WI38 (cell line): ENCODE data around the gene MCM6.

ENCODE experiments used
- H3K4me3 ChIP-seq: 2 replicates; pipeline ENCODE4 v1.5.1; 2011; ENCODE audit warnings: low read depth, mild to moderate bottlenecking, control low read depth, low read length
- CTCF ChIP-seq: IDR thresholded peaks from 2 replicates; pipeline ENCODE4 v1.5.1; 2012; ENCODE audit warnings: low read depth, mild to moderate bottlenecking, control low read depth, low read length

MCM6 gene

DNA sequence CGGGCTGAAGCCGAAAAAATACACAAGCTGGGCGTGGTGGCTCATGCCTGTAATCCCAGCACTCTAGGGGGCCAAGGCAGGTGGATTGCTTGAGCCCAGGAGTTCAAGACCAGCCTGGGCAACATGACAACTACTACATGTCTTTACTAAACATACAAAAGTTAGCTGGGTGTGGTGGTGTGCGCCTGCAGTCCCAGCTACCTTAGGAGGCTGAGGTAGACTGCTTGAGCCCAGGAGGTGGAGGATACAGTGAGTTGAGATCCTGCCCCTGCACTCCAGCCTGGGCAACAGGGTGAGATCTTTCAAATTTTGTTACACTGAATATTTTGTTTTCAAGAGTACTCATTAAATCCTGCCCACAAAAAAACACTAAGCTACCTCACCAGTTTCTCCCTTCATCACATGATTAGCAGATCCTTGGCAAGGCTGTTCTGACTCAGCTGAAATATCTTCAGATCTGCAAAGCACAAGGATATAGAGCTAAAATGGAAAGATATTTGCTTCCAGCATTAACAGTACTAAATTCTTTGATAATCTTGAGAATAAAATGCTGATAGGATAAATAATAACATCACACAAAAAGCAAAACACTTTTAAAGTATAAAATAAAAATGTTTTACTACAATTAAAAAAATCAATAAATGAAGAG lies 28.2 kb upstream of the MCM6 start:
- H3K4me3 ChIP-seq, result no peak overlapping the region
- no peak for TF ChIP-seq CTCF

DNA sequence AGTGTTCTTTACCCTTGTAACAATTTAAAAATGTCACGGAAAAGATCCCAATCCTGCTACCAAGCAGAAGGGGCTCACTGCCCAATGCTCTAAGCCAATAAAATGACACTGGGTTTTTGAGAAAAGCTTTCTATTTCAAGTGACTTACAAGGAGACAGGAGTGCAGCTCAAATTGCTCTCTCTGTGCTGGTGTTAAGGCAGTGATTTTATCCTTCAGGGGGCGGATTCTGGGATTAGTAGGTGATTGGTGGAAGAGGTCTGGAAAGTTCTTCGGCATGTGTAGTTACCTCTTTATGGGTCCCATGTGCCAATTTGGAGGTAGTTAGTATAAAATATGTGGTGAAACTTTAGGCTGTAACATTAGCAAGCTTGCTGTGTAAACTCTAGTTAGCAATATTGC lies 27.4 kb upstream of the MCM6 start:
- H3K4me3 ChIP-seq, result no peak overlapping the region
- no peak for TF ChIP-seq CTCF

- TF ChIP-seq CTCF, result no peak
- no peak overlapping the region for H3K4me3 ChIP-seq
These were observed 23.3 kb upstream of the MCM6 start for GRCh38 chr2:135899567-135899966.

GRCh38 chr2:135898234-135898786 lies 22.1 kb upstream of the MCM6 start:
- no peak overlapping the region for H3K4me3 ChIP-seq
- no peak for TF ChIP-seq CTCF

DNA sequence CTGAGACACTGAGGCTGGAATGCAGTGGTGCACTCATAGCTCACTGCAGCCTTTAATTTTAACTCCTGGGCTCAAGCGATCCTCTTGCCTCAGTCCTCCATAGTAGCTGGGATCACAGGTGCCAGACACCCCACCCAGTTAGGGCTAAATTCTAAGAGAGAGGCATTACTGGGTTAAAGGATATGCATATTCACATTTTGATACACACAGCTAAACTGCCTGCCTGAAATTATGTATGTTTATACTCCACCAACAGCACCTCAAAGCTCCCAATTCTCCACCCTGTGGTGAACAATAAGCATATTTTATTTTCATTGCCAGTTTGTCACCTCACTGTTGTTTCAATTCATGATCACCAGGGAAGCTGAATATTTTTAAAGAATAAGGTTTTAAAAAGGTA lies 18.7 kb upstream of the MCM6 start:
- no peak for TF ChIP-seq CTCF
- H3K4me3 ChIP-seq, result no peak overlapping the region

DNA sequence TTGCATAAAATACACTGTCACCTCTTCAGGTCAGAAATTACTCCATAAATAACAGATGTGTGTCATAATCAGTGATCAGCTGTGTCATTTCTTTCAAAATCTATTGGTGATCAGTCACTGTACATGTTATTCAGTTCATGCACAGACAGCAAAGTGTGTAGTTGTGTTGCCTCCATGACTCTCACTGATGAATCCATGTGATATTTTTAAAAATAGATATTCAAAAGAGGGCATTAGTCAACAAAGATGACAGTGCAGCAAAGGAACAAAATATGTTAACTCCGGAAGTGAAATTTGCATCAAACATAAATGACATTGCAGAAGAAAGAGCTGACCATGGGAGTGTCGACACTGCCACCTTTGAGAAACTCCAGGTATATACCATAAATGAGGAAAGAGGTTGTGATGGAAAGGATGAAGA lies 17.1 kb upstream of the MCM6 start:
- no peak overlapping the region for H3K4me3 ChIP-seq
- no peak for TF ChIP-seq CTCF

DNA sequence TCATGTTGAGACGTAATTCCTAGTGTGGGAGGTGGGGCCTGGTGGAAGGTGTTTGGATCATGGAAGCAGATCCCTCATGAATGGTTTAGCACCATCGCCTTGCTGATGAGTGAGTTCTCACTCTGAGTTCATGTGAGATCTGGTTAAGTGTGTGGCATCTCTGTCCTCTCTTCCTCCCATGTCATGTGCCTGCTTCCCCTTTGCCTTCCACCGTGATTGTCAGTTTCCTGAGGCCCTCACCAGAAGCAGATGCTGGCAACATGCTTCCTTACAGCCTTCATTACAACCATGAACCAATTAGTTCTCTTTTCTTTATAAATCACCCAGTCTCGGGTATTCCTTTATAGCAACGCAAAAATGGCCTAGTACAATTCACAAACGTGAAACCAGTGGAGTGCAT lies 14.6 kb upstream of the MCM6 start:
- H3K4me3 ChIP-seq, result no peak overlapping the region
- TF ChIP-seq CTCF, result no peak
